MM.1S (cell line): ENCODE data around the gene DAZAP1.

ENCODE experiments used
- CTCF ChIP-seq: fragments of 300-600 bp; sonication (generic); IDR thresholded peaks from 2 replicates; pipeline ENCODE4 v1.5.1; 2016; ENCODE audit warnings: antibody characterized with exemption, low read length, mixed read lengths
- EZH2 ChIP-seq: fragments of 300-600 bp; sonication (generic); optimal IDR thresholded peaks from 2 replicates; pipeline ENCODE3; 2017; ENCODE audit warnings: low read depth, mild to moderate bottlenecking, antibody characterized with exemption, low read length, mixed read lengths

- TF ChIP-seq EZH2 (no peak), CTCF (no peak)
Measured at GRCh38 chr19:1373042-1373533, 34.3 kb upstream of the DAZAP1 start.
